T follicular helper cell (primary cell): ENCODE data around the gene TBC1D9.

ENCODE experiments used
- DNase-seq: peaks from one replicate; pipeline ENCODE4 v3.0.0-alpha.2; 2020; ENCODE audit warnings: low read depth

The TBC1D9 gene

DNA sequence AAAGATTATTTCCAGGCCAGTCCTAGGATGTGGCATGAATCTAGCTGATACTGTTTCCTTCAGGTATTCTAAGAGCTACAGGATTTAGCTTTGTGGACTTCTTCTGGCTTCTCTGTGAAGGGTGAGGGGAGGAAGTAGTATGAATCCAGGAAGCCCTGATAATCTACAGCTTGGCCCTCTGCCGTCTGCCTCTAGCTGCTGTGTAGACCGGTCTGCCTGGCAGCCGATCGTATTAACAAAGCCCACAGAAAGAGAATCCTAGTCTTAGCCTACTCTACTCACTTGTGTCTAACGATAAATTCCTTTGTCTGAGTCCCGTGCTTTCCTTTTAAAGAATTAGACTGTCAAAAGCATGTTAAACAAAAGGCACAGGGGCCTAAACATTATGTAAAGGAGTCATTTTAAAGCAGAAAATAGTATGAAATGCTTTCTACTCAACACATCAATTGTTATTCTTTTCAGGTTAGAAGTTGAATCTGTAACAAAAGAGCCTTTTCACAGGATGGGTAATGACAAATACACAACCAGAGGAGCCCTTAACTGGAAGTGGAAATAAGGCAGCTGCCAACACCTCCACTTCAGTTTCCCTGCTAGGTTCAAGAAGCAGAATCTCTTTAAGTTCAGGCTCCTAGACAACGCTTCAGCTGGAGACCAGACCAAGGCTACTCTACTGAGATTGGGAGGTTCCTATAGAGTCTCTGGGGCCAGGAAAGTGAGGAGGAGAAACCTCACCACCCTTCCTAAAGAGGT, 138.5 kb downstream of the TBC1D9 start:
- no peak for DNase-seq

DNA sequence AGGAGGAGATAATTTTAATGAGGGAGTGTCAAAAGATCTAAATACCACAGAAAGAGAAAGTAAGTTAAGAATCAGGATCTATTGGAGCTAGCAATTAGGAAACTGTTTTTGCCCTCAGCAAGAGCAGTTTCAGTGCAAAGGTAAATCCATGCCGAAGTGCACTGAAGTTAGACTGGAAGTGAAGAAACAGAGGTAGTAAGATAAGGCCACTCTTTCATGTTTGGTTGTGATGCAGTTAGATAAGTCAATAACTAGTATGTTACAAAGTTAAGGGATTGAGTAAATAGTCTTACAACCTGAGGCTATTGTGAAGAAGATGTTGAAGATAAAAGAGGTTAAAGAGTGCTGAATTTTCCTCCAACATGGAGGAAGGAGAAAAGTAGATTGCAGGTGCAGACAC, 140.7 kb downstream of the TBC1D9 start:
- no peak for DNase-seq

- DNase-seq: no peak
Observed at GRCh38 chr4:140612357-140612756, 143.8 kb downstream of the TBC1D9 start.

GRCh38 chr4:140611854-140612253, 144.3 kb downstream of the TBC1D9 start:
- DNase-seq: no peak

- no peak for DNase-seq
Observed at GRCh38 chr4:140609548-140610425, 146.4 kb downstream of the TBC1D9 start.

DNA sequence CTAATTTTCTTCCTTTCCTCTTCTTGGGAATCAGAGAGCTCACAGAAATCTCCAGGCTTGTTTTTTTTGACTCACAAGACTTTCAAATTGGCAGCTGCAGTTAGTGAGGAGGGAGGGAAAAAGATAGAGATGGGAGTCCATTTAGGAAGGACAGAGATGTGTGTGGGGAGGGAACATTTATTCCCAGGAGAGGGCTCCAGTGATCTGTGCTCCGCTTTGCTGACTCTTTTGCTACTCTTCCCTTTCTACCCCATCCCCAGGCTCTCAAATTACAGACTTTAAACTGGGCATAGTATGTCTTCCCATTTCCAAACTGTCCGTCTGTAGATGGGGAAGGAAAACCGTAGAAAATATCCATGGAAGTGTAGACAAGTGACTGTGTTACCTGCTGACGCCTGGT, 148.3 kb downstream of the TBC1D9 start:
- DNase-seq: no peak

- no peak for DNase-seq
Observed at GRCh38 chr4:140604544-140604943, 151.6 kb downstream of the TBC1D9 start.

DNA sequence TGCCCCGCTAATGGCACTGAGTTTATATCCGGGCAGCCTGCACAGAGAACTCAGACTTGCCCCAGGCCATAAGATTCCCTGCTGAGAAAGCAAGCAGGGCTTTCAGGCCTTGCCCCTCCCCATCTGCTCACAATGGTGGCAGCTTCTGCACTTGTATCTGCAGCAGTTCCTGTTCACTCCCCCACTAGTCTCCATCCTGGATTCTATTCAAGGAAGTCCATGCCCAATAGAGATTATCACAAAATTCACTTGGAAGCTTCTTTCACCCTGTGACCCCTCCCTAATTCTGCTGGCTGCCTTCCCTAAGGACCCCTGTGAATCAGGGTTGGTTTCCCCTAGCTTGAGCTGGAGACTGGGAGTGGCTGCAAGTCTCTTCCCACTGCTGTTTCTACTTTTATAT, 152.9 kb downstream of the TBC1D9 start:
- no peak for DNase-seq

DNA sequence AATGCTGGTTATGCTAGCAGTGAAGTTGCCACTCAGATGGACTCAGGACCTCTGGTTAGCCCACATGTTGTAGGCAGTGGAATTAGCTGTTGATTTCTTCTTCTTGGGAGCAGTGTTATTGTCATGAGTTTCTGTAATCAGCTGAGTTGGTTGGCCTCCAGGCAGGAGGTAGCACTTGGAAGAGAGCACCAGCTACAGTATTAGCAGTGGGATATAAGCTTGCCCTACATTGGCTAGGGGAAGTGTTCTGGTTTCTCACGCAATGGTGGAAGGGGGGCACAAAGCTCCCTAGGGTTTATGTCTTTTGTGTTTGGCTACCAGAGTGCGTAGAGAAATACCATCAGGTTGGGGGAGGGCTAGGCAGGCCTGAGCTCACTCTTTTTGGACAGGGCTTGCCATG, 153.5 kb downstream of the TBC1D9 start:
- DNase-seq: no peak

DNA sequence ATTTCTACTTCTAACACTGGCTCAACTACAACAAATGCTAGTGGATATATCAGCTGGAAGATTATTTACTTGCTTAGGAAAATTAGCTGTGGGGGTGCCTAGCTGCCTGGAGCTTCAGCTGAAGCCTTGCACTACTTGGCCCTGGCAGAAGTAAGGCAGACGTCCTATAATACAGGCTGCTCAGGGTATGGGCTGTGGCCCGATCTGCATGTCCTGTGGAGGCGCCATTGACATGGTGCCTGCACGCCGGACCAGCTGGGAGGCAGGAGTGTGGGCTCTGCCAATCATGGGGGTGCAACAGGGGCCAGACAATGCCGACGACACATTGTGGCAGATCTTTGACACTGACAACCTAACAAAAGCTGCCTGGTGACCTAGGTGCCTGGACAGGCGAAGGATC, 155.8 kb downstream of the TBC1D9 start:
- DNase-seq: no peak

DNA sequence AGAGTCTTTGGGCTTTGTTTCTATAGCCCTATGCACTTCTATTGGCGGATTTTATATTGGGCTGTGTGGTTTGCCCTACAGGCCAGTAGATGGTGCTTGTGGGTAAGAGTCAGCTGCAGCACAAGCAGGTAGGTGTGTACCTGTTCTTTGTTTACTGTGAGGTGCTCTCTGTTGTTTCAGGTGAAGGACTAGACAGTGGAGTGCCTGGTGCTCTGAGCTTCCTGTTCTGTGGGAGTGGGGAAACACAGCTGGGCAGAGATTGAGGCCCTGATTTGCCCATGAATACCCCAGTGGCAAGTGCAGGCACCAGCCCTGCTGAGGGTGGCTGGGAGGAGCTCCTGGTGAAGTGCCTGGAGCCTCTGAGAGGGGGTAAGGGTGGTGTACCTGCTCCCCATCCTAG, 161.1 kb downstream of the TBC1D9 start:
- DNase-seq: no peak

GRCh38 chr4:140584439-140584838, 171.7 kb downstream of the TBC1D9 start:
- no peak for DNase-seq

- no peak for DNase-seq
Observed at GRCh38 chr4:140581078-140581477, 175.1 kb downstream of the TBC1D9 start.

GRCh38 chr4:140579278-140579677, 176.9 kb downstream of the TBC1D9 start:
- no peak for DNase-seq

- no peak for DNase-seq
Observed at GRCh38 chr4:140575489-140575888, 180.7 kb downstream of the TBC1D9 start.

DNA sequence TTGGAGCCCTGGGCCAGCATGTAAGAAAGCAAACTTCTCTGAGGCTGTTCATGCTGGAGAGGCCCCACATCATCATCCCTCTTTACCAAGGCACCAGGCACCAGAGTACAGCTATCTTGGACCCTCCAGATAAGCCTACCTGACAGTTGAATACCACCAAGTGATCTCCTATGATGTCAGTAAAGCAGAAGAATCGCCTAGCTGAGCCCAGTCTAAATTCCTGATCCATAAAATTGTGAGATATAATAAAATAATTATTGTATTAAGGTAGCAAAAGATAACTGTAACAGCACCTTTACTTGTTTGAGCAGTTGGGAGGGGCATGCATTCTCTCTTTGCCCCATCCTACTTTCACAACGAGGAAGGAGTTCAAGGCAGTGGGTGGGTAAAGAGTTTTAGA, 184.6 kb downstream of the TBC1D9 start:
- DNase-seq: no peak
